ENCODE data around the gene COA6.

COA6 gene

DNA sequence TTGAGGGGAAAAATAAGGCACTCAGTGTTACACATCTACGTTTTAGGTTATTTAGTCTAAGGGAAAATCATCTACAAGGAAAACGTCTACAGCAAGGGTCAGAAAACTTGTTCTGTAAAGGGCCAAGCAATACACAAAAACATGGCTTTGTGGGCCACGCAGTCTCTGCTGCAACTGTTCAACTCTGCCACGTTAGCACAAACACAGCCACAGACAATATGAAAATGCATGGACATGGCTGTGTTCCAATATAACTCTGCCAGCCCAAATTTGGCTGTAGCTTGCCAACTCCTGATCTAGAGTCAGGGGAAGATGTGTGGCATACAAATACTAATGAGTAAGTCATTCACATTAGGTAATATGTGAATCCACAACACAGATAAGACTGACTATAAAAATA lies 40.7 kb downstream of the COA6 start:
- DNase-seq = no peak

- no peak for DNase-seq
These were observed 54.8 kb downstream of the COA6 start for GRCh38 chr1:234427950-234428646.

- no peak for DNase-seq
These were observed 56.2 kb downstream of the COA6 start for GRCh38 chr1:234429434-234429806.

DNA sequence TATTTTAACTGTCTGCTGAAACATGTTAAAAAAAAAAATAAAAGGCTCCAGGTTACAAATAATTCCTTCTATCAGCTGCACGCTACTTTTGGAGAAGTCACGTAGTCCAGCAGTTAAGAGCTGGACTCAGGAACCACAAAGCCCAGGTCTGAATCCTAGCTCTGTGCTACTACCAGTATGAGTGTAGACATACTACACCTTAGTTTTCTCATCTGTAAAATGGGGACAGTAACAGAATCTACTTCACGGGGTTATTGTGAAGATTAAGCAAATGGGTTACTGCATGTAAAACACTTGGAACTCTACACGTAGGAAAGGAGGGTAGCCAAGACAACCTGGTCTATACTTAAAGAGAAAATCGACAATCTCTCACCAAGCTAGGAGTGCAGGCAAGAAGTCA lies 57.4 kb downstream of the COA6 start:
- no peak for DNase-seq

DNA sequence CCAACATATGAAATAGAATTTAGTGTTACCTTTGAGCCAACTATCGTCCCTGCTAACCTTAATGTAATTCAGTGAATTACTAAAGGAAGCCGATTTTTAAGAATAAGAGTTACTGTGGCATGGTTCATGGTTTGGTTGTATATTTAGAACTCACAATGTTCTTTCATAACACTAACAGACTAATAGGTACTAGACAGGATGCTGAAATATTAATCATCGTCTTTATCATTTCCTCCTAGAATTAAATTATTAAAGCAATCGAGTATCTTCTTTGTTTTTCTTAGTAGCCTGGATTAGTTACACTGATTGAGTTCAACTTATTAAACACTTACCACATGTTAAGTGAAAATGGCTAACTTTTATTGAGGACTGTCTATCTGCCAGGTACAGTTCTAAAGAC lies 58.0 kb downstream of the COA6 start:
- DNase-seq = no peak

DNA sequence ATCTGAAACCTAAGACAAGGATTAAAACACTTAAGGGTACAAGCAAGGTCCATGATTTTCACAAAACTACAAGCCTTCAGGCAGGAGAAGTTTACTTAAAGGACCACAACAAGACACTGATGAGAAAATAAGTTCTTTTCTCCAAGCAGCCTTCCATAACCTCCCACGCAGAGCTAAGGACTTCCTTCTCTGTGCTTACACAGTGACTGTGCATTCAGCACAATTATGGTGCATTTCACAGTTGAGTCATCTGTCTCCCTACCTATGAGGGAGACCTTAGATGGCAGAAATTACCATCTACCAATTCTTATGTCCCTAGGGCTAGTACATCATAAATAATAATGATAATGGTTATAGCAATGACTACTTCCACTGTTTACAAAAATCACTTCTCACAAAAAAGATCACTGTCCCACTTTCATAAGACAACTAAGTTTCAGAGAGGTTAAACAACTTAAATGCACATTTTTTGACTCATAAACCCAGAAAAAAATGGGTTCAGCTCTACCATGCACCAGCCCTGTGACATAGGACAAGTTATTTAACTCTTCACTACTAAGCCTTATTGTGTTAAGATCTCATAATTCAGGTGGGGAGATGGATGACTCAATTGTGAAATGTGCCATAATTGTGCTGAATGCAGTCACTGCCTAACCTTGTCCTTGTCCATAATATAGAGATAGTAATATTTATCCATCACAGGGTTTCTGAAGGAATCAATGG lies 60.5 kb downstream of the COA6 start:
- peak; percentile 33 for DNase-seq

Data from GDM1 (cell line).